GM12891 (cell line): Measurements from ENCODE around the gene EHMT1.
A peak's percentile ranks its signal among the peaks of the same experiment; 100 is the strongest.

Source experiments
- DNase-seq: peaks from one replicate; pipeline ENCODE4 v3.0.0; 2011; ENCODE audit warnings: low spot score; ENCODE audit not compliant: insufficient read length
- FAIRE-seq: peaks from 2 replicates; lab custom pipeline; 2011; peaks lifted over from hg19 to GRCh38; lab: Jason Lieb, UNC
- PAX5 ChIP-seq: IDR thresholded peaks from 2 replicates; pipeline ENCODE4 v1.6.1; 2011; ENCODE audit warnings: low read length, moderate library complexity, mild to moderate bottlenecking; ENCODE audit not compliant: insufficient read depth, severe bottlenecking
- POLR2A ChIP-seq: IDR thresholded peaks from 2 replicates; pipeline ENCODE4 v1.6.1; 2011; ENCODE audit warnings: low read depth, low read length, control low read depth
- POLR2AphosphoS5 ChIP-seq: IDR thresholded peaks from 2 replicates; pipeline ENCODE4 v1.6.1; 2011; ENCODE audit warnings: low read depth, low read length, control low read depth
- POU2F2 ChIP-seq: IDR thresholded peaks from 2 replicates; pipeline ENCODE4 v1.6.1; 2011; ENCODE audit warnings: low read depth, mild to moderate bottlenecking, control low read depth, low read length, moderate library complexity
- SPI1 ChIP-seq: IDR thresholded peaks from 2 replicates; pipeline ENCODE4 v1.6.1; 2011; ENCODE audit warnings: low read depth, low read length, control low read depth
- TAF1 ChIP-seq: IDR thresholded peaks from 2 replicates; pipeline ENCODE4 v1.6.1; 2011; ENCODE audit warnings: low read depth, low read length, control low read depth

EHMT1 gene

GRCh38 chr9:137680444-137681358 is 61.9 kb downstream of the EHMT1 start:
- no peak for FAIRE-seq
- no peak for DNase-seq
- TF ChIP-seq PAX5 (no peak), POU2F2 (no peak), TAF1 (no peak), SPI1 (no peak), POLR2AphosphoS5 (no peak), POLR2A (no peak)

GRCh38 chr9:137682428-137683105 is 63.8 kb downstream of the EHMT1 start:
- DNase-seq, result no peak
- FAIRE-seq, result no peak
- TF ChIP-seq POLR2AphosphoS5 (no peak), SPI1 (no peak), POLR2A (no peak), PAX5 (no peak)

DNA sequence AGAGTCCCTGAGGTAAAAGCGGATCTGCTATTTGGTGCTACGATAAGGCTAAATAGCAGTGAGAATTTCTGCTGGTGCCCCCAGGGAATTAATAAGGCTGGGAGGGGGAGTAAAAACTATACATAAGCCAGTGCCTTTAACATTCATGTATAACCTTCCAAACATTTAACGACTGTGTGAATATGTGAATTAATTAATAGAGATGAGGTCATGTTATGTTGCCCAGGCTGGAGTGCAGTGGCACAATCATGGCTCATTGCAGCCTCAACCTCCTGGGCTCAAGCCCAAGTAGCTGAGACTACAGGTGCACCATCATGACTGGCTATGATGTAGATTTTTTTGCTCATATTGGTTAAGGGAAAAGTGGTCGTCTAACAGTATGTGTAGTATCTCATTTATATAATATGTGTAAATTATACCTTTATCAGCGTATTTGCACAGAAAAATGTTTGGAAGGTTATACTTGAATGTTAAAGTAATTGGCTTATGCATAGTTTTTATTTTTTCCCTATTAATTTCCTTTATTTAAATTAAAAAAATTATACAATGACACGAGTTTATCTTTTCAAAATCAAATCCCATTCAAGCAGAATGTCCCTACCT is 64.6 kb downstream of the EHMT1 start:
- FAIRE-seq (no peak), DNase-seq (no peak)
- TF ChIP-seq POLR2AphosphoS5, result no peak
- no peak for TF ChIP-seq POU2F2
- TF ChIP-seq SPI1, result no peak
- TF ChIP-seq POLR2A, result no peak
- no peak for TF ChIP-seq PAX5
- TF ChIP-seq TAF1, result no peak

- TF ChIP-seq POLR2AphosphoS5, result no peak
- no peak for TF ChIP-seq PAX5
- TF ChIP-seq POU2F2, result no peak
- TF ChIP-seq POLR2A, result no peak
- no peak for TF ChIP-seq SPI1
- TF ChIP-seq TAF1, result no peak
- FAIRE-seq (no peak), DNase-seq (no peak)
Measured at GRCh38 chr9:137685035-137685740, 66.4 kb downstream of the EHMT1 start.

- TF ChIP-seq POU2F2 (no peak), SPI1 (no peak), POLR2A (no peak), TAF1 (no peak), POLR2AphosphoS5 (no peak)
- FAIRE-seq (no peak), DNase-seq (no peak)
Measured at GRCh38 chr9:137685741-137686420, 67.1 kb downstream of the EHMT1 start.

GRCh38 chr9:137688261-137688660 is 69.5 kb downstream of the EHMT1 start:
- TF ChIP-seq POU2F2, result no peak
- TF ChIP-seq POLR2A, result no peak
- TF ChIP-seq POLR2AphosphoS5, result no peak
- TF ChIP-seq TAF1, result no peak
- no peak for TF ChIP-seq PAX5
- no peak for TF ChIP-seq SPI1
- no peak for DNase-seq
- no peak for FAIRE-seq

DNA sequence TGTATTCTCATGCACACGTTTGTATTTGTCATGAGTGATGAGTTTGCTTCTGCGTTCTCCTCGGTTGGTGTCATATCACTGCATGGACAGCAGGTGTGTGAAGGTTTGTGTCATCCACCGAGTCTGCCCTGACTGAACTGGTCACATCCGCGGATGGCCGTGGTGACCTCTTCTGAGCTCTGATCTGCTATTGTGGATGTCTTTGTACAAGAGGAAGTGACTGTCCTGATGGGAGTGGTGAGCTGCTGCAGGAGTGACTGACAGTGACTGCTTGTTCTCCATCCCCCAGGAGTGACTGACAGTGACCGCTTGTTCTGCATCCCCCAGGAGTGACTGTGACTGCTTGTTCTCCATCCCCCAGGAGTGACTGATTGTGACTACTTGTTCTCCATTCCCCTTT is 69.9 kb downstream of the EHMT1 start:
- FAIRE-seq, result peak; percentile 80
- no peak for DNase-seq
- TF ChIP-seq TAF1 (no peak), POLR2A (no peak), POLR2AphosphoS5 (no peak)

DNA sequence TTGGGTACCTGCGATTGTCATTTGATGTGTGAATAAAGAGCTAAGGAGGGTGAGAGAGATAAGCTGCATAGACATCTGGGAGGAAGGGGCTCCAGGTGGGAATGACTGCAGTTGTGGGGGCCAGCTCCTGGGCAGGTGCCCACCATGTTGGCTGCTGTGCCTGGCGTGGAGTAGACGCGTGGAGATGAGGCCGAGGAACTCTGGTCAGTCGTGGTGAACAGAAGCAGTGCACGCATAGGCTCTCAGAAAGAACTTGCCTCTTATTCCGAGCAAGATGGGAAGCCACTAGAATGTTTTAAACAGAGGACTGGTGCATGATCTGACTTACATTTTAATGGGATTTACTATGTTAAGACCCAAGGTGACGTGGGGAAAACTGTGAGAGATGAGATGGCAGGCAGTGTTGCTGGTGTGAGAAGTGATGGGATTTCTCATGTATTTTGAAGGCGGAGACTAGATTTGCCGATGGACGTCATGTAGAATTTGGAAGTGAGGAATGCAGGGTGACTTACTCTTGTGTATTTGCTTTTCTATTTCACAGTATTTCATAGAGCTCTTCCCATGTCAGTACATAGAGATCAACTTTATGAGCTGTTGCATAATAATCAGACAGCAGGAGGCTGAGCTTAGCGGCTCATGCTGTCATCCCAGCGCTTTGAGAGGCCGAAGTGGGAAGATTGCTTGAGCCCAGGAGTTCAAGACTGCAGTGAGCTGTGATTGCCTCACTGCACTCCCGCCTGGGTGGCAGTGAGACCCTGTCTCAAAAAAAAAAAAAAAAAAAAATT is 71.1 kb downstream of the EHMT1 start:
- no peak for TF ChIP-seq PAX5
- no peak for TF ChIP-seq POLR2AphosphoS5
- TF ChIP-seq SPI1, result no peak
- no peak for TF ChIP-seq TAF1
- no peak for FAIRE-seq
- no peak for DNase-seq
